Mesenteric fat pad (tissue), 1 donor: Measurements from ENCODE around the gene TBC1D22A. TPM values are rescaled to one million over a fixed set of nuclear protein-coding genes. Genes with fewer than 3 reads are reported as not detected.
A peak's percentile ranks its signal among the peaks of the same experiment; 100 is the strongest.

ENCODE experiments used
- DNase-seq: peaks from one replicate; pipeline ENCODE4 v3.0.0-alpha.2; 2020; ENCODE audit warnings: low spot score
- total RNA-seq: library from RNA; stranded (reverse); fragmentation: NEBNext Ultra II Directional; extraction: Animal tissue kit (Norgen Biotek cat#: 25700); gene quantifications from one replicate; pipeline ENCODE4 v1.2.1, GENCODE V29; 2021
- donor health status: DM: yes; HTN: yes; CAD: no.

Gene TBC1D22A
- total RNA-seq, 1 donor from 2014 or later, result 24.5 TPM

DNA sequence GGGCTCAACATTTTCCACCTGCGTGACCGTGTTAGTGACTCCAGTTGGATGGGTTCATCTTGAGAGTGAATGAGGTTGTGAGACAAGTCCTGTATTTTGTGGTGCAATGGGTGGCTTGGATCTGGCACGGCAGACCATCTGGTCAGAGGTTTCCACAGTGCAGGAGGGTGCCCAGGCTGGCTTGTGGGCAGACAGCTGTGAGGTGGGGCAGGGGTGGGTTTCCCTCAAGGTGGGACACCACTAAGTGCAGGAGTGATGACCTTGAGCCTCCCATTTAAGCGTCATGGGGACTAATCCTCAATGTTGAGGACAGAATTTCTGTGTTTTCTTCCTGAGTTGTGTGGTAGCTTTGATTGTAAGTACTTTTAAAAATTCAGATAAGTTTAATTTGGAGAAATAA lies 220.6 kb downstream of the TBC1D22A start:
- no peak for DNase-seq

DNA sequence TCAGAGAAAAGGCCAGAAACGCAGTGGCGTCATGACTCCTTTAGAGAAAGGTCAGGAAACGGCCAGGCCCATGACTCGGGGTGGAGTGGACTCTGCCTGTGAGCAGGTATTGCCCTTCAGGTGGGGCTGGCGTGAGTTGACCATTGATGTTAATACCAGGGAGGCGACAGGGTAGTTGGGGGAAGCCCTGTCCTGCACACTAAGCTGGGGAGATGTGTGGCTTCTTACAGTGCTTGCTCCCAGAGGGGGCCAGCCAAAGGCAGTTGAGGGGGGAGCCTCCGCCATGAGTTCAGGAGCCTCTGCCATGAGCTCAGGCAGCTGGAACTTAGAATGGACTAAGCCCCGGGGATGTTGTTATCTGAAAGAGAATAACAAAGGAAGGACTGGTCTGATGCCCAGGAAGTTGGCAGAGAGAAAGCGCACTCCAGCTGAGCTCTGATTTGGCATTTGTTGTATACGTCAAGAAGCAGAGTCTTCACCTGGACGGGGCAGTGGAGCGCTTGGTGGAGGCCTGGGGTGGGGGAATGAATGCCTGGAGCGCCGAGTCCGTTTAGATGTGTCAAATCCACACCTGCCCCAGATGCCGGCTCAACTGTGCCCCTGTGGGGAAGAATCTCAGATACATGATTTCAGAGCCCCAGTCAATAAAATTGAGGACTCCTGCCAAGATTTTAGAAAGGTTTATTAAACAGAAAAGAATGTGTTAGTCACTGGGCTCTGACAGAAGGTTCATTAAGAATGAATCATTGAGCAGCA lies 222.5 kb downstream of the TBC1D22A start:
- peak; percentile 68 for DNase-seq

DNA sequence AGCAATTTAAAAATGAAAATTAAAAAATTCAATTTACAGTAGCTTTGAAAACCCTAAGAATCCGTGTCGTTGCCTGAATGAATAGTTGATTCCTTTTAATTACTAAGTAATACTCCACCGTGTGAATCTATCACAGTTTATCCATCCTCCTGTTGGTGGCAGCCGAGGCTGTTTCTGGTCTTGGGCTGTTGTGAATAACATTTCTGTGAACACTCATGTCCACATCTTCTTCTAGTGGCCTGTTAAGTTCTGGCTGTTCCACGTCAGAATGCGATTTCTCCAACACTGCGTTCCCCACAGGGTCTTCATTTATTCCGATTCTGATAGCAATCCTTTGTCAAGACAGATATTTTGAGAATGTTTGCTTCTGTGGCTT lies 223.0 kb downstream of the TBC1D22A start:
- DNase-seq, result no peak

DNA sequence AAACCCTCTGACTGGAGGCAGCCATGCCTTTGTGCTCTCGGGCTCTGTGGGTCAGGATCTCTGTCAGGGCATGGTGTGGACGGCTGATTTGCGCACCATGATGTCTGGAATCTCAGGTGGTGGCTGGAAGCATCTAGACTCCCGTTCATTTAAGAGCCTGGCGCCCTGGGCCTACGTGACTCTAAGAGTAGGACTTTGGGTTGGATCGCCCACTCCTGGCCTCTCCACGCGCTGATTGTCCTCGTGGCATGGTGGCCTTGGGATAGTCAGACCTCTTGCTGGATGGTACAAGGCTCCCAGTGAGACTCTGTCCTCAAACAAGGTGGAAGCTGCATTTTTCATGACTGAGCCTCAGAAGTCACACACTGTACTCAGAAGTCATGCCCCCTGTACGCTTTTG lies 224.3 kb downstream of the TBC1D22A start:
- peak; percentile 75 for DNase-seq

DNA sequence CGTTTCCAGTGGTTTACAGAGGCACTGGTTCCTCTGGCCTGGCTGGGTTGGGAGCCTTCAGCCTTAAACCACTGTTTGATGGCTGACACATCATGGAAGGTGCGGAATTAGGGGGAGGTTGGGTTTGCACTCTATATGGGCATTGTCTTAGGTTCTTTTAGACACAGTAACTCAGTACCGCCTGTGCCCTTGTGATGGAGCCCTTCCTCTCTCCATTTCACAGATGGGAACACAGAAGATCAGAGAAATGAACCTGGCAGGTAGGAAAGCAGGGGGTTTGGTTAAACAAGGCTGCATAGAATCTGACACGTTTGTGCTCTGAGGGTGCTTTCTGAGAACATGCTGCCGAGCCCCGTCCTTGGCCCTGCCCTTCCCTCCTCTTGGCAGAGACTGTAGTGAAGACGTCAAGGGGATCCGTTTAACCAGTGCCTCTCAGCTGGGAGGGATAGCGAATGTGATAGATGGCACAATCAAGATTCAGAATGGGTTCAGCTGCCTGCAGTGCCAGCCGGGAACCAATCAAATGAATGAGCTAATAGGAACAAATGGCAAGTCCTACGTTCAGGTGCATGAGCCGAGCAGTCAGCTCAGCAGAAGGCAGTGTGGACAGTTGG lies 228.6 kb downstream of the TBC1D22A start:
- no peak for DNase-seq

DNA sequence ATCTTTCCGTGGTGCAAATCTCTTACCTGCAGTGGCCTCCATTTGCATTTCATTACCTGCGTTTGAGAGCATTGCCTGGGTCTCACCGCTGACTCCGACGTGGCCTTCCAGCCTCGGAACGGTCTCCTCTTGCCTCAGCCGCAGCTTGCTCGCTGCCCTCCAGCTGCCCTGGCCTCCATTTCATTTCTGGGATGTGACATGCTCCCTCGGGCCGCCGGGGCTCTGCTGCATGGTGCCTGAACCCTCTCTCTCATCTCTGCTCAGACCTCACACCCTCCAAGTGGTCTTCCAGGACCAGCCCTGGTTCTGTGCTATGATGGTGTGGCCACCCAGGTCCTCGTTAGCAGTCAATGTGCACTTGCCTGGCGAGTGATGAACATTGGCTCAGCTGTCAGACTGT lies 229.2 kb downstream of the TBC1D22A start:
- no peak for DNase-seq

DNA sequence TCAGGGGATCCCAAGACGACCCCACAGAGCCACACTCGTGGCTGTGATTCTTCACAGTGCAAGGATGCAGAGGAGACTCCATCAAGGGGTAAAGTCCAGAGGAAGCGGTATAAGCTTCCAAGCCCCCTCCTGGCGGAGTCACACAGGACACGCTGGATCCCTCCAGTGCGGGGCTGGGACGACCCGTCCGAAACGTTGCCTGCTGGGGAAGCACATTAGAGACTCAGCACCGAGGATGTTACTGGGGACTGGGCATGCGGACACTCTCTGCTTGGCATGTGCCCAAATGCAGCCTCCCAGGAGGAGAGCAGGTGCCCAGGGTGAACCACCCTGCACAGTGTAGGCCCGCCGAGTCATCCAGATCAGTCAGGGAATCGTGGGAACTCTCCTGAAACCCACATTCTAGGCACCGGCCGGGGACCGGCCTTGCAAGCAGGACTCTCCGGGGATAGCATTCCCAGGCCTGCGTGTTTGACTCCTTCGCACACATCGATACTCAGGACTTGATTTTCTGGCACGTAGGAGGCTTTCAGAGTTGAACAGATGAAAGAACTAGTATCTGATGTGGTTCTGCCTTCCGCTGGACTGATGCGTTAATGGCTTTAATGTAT lies 229.8 kb downstream of the TBC1D22A start:
- DNase-seq, result peak; percentile 79

DNA sequence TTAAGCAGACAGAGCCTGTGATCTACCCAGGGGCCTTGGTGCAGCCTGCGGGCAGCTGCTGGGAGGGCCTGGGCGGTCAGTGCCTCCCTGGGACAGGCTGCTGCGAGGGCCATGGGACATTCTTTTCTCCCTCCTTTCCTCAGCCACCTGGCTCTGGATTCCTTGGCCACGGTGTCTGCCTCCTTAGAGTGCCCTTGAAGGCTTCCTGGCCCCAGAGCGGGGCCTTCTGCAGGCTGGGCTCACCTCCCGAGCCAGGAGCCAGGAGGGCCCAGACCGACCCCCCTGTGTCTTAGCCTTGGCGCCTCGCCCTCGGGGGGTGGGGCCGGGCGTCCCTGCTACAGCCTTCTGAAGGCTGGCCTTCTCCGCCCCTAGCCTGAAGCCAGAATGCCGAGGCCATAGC lies 231.2 kb downstream of the TBC1D22A start:
- DNase-seq, result no peak

DNA sequence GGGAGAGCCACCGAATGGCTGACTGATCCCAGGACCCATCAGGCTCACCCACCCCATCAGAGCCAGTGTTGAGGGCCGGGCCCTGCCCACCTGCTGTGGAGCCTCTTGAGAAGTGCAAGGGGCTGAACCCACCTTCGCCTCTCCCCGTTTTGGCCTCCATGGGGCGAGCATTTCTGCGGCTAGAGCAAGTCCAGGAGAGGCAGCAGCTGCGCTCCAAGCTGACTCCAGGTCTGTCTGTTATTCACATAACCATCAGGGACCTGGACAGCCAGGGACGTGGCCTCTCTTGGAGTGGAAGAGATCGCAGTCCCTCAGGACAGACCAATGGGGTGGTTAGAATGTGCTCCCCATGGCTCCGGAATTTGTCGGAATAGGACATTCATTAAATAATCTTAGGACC lies 231.8 kb downstream of the TBC1D22A start:
- peak; percentile 75 for DNase-seq

DNA sequence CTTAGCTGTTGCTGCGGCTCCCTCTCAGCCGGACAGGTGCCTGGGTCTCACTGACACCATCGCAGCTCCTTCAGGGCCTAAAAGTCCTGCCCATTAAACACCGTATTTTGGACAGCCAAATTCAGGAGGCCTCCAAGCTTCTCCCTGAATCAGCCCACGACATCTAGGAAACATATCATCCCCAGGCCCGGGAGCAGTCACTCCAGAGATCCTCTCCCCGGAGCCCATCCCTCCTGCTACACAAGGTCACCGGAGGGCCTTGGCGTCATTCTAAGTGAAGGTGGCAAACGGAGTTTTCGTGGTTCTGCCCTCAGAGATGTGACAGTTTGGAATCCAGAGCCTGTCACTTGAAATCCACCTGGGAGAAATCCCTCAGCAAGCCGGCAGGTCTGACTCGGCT lies 232.5 kb downstream of the TBC1D22A start:
- DNase-seq, result peak; percentile 78

DNA sequence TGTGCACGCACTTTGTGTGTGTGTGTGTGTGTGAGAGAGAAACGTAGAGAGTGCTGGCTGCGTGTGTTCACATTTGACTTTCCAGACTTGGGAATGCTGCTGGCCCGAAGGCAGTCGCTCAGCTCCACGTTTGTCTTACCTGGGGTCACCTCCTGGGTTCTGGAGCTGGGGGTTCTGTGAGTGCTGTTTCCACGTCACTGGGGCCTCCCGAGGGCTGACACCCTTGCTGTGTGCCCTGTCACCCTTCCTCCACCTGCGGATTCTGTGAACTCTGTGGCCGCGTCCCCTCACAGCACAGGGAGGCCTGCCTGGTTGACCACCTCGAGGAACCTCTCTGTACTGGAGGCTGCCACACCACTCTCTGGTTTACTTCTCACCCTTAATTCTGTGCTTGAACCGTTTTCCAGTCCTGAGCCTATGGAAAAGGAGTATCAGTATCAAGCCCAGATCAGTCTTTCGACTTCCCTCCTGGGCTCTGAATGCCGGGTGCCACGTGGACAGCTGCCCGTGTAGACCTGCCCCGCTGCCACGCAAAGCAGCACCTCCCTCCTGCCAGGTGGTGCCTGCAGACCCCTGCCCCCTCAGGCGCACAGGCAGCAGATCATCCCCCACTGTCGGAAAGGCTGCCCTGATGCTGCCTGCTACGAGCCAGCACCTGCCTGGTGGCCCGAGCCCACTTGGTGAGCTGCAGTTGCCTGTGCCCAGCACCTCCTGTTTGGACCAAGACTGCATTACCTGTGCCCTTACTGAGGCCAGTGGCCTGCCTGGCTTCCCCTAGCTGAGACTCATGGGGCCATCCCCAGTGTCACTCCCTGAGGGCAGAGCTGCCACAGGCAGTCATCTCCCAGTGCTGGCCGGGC lies 233.3 kb downstream of the TBC1D22A start:
- peak; percentile 82 for DNase-seq

DNA sequence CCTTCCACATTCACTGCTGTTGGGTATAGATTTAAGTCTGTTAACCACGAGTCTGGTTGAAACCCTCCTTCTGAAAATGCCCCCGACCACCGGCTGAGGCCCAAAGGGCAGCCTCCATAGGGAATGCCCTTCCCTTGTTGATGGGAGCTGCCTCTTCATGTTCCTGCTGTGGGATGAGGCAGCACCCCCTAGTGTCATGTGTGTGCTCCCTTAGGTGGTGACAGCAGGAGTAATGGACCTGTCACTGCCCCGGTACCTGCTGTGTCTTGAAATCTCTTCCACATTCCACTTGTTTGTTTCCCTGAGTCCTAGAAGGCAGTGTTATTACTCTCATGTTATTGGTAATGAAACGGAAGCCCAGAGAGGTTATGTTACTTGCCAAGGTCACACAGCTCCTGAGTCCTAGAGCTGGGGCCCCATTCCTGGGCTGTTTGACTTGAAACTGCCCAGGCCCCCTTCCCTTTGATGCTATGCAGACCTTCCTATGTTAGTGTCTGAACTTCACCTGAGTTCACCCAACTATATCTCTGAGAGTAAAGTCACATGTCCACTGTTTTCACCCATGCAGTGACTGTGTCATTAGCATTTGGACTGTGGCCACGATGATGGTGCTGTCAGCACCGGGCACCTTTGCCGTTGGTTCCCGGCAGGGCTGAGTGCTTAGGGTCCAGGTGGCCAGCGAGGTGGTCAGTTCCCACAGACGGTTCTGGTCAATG lies 234.3 kb downstream of the TBC1D22A start:
- no peak for DNase-seq

DNA sequence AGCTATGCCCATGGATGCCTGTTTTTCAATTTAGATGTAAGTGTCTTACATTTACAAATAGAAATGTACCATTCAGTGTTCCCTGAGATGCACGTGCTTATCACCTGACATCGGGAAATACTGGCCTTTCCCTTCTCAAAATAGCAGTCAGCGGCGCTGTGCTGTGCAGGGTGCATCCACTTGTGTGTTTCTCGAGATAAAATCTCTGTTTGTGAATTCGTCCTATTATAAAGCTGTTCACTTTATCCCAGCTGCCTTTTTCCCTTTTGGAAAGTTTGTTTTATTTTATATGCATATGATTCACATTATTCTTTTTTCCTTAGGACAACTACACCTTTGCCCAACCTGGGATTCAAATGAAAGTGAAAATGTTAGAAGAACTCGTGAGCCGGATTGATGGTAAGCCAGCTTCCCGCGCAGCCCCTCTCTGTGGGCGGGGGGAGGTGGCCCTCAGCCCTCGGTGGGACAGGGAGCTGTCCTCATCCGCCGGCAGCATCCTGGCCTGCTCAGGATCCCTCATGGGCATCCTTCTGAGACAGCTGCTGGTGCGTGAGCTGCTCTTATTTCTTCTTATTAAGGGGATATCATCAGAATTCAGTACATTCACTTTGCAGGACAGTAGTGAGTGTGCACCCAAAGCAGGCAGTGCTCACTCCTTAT lies 235.0 kb downstream of the TBC1D22A start:
- DNase-seq, result no peak

DNA sequence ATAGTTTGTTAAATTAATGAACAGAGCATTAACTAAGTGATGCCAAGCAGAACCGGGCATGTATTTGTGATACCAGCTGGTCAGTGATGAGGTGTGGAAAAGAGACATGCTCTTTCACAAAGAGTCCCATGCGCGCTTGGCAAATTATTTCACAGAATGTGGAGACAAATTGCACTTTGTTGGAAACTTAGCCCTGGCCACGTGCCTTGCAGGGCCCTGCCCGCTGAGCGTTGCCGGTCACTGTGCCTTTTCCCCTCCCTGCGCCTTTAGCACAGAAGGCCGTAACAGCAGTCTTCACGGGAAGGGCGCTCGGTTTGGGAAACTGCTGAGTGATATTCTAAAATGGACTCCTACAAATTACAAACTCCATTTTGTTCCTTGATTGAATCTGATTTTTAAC lies 235.9 kb downstream of the TBC1D22A start:
- DNase-seq, result no peak

DNA sequence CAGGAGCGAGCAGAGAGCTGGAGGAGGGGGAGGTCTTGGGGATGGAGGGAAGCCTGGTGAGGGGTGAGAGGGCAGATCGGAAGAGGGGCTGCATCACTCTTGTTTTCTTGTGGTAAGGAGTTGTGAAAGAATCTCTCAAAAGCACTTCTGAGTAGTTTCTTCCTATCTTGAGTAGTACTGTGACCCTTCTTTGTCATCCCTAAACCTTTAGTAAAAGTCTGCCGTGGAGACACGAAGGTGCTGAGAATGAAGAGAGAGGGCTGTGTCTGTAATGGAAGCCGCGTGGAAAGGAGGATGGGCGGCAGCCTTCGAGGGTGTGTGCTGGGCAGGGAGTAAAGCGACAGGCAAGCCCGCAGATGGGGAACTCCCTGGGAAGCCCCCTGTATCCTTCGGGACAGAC lies 237.8 kb downstream of the TBC1D22A start:
- DNase-seq, result no peak

DNA sequence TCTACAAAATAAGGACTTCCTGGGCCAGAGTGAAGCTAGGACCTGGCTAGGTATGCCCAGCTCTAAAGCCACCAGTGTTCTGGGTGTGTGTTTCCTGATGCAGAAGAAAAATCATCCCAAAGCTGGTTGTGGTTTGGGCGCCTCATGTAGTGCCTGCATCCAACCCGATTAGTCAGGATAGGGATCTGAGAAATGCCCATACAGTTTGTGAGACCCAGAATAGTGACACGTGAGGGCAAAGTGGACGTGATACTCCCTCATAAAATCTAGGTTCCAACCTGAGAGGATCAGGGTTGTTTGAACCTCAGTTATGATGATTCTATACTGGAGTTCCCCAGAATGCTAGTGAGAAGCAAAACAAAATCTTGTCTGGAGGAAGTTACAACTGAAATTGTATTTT lies 238.4 kb downstream of the TBC1D22A start:
- DNase-seq, result no peak

DNA sequence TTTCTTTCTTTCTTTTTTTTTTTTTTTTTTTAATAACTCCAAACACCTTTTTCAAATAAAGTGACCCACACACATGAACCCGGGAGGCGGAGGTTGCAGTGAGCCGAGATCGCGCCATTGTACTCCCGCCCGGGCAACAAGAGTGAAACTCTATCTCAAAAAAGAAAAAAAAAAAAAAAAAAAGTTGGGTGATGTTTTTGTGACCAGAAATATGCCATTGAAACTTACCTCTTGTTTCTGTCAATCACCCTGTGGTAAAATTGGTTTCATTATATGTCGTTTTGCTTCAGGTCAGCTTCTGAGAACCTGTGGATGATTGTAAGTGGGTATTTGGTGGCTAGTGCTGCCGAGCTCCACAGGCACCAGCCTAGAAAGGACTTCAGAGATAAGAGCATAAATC lies 238.8 kb downstream of the TBC1D22A start:
- DNase-seq, result no peak

DNA sequence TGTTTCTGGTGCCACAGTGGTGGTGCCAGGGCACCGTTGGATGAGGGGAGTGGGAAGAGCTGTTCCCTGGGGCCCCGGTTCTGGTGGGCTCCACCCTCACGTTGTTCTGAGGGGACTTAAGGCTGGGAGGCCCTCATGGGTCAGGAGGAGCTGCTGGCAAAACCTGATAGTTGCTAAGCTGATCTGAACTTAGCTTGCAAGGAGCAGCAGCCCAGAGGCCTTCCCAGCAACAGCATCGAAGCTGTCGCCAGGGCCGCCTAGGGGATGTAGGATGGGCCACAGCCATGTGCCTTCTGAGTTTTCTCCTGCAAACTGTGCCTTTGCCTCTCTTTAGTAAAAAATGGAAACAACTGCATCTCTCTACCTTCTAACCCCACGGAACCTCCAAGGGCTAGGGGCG lies 240.2 kb downstream of the TBC1D22A start:
- no peak for DNase-seq

DNA sequence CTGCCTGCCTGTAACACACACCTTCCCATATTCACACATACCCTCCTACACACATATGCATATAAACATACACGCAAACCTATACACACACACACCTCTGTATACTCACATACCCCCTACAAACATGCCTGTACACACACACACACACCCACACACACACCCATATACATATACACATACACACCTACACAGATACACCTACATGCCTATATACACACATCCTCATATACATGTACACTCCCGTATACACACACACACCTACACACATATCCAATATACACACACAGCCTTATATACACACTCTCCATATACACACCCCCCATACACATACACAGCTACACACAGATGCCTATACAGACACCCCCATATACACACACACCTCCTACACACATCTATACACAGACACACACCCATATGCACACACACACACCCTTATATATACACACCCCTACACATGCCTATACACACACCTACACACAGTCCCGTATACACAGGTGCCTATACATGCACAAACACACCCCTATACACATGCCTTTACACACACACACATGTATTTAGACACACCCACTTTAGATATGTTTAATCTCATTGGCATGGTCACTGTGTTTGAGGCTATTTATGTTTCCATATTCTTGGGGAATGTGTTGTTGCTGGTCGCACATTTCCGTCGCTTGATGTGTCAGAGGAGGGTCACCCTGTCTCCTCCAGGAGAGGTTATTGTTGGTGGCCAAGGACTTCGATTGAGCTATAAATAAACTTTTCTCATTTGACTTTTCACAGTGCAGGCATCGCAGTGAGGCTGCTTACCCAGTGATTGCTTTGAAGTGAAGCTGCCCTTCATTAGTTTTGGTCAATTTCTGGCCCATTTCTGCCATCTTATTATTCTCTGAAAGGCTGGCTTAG lies 243.3 kb downstream of the TBC1D22A start:
- no peak for DNase-seq

DNA sequence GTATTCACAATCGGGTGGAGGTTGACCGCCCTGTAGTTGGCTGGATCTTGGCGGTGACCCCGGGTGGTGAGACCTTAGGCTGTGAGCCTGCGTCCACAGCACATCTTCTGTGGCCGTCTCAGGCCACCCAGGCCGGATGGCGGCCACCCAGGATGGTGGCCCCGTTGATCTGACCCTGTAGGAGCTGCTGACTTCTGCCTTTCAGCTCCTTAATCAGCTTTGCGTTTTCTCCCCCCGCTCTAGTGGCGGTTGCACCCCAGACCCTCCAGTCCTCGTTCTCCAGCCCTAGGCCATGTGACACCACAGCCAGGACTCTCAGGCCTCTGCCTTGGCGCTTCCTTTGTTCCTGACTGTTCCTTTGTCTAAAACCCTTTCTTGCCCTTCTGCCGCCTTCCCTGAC lies 244.0 kb downstream of the TBC1D22A start:
- DNase-seq, result no peak
